CD4-positive, alpha-beta memory T cell (primary cell): ENCODE measurements around the gene ARID2. TPM values are rescaled to one million over a fixed set of nuclear protein-coding genes. Genes with fewer than 3 reads are reported as not detected.

Experiments
- CTCF ChIA-PET: fragments of 350-600 bp; sonication (Branson Sonifier 250); formaldehyde crosslinking; loops from one replicate; lab custom pipeline; 2021; ENCODE audit warnings: inconsistent platforms; ENCODE audit not compliant: partially characterized antibody; lab: Charles Lee
- POLR2A ChIA-PET: fragments of 350-600 bp; sonication (Branson Sonifier 250); formaldehyde crosslinking; loops from one replicate; lab custom pipeline; 2021; ENCODE audit not compliant: partially characterized antibody; lab: Charles Lee
- DNase-seq, 5 donors: peaks; one replicate each; pipeline versions ENCODE4 v3.0.0 to v3.0.0-alpha.2; 2020 to 2022; ENCODE audit warnings: mixed read lengths in 1 of 5
- H3K27ac ChIP-seq: one replicate; pipeline ENCODE4 v1.7.0; 2013; ENCODE audit warnings: low read depth, low read length
- H3K27me3 ChIP-seq: 2 replicates; pipeline ENCODE4 v1.7.0; 2013; ENCODE audit warnings: mild to moderate bottlenecking, low read length, moderate library complexity; ENCODE audit not compliant: insufficient read depth
- H3K36me3 ChIP-seq: 2 replicates; pipeline ENCODE4 v1.7.0; 2013; ENCODE audit warnings: mild to moderate bottlenecking, low read length, moderate library complexity; ENCODE audit not compliant: insufficient read depth
- H3K4me1 ChIP-seq: 2 replicates; pipeline ENCODE4 v1.7.0; 2013; ENCODE audit warnings: mild to moderate bottlenecking, low read length, moderate library complexity; ENCODE audit not compliant: insufficient read depth
- H3K4me3 ChIP-seq, 2 donors: one replicate each; pipeline ENCODE4 v1.7.0; 2013; ENCODE audit warnings: low read length in 2 of 2, mild to moderate bottlenecking in 1 of 2
- H3K9me3 ChIP-seq, 2 donors: one replicate each; pipeline ENCODE4 v1.7.0; 2013; ENCODE audit warnings: low read length in 2 of 2, control low read depth in 1 of 2; ENCODE audit not compliant: control insufficient read depth in 1 of 2
- H3K27ac Mint-ChIP-seq, 7 donors: one replicate each; pipeline ENCODE4 v1.8.0; 2020 to 2021; ENCODE audit warnings: mixed read lengths in 7 of 7, mild to moderate bottlenecking in 6 of 7, inconsistent platforms in 3 of 7, moderate library complexity in 3 of 7
- H3K27me3 Mint-ChIP-seq, 2 donors: one replicate each; pipeline ENCODE4 v1.8.0; 2020 to 2021; ENCODE audit warnings: mixed read lengths in 2 of 2
- H3K36me3 Mint-ChIP-seq, 2 donors: one replicate each; pipeline ENCODE4 v1.8.0; 2020 to 2021; ENCODE audit warnings: mixed read lengths in 2 of 2, inconsistent platforms in 1 of 2, mild to moderate bottlenecking in 1 of 2
- H3K4me1 Mint-ChIP-seq, 4 donors: one replicate each; pipeline ENCODE4 v1.8.0; 2020 to 2021; ENCODE audit warnings: mixed read lengths in 4 of 4, mild to moderate bottlenecking in 1 of 4
- H3K4me3 Mint-ChIP-seq, 8 donors: one replicate each; pipeline ENCODE4 v1.8.0; 2020 to 2021; ENCODE audit warnings: mixed read lengths in 8 of 8, mild to moderate bottlenecking in 7 of 8, moderate library complexity in 6 of 8, inconsistent platforms in 3 of 8
- H3K9me3 Mint-ChIP-seq, 8 donors: one replicate each; pipeline ENCODE4 v1.8.0; 2020 to 2021; ENCODE audit warnings: mixed read lengths in 8 of 8, mild to moderate bottlenecking in 5 of 8, inconsistent platforms in 3 of 8, moderate library complexity in 1 of 8
- intact Hi-C: fragments of 100-400 bp; cut with micrococcal nuclease; formaldehyde crosslinking; loops from one replicate; pipeline ENCODE4 v1.15.1; 2023
- polyA plus RNA-seq, 2 donors: library from polyadenylated mRNA; unstranded; fragments of 300-500 nt; fragmentation: Illumina TruSeq; gene quantifications; one replicate each; pipeline ENCODE4 v1.2.3, GENCODE V29; 2021
- total RNA-seq, 2 experiments: library from RNA; stranded (reverse); gene quantifications; one replicate each; pipeline ENCODE4 v1.2.3, GENCODE V29; 2021

The ARID2 gene
- total and polyA plus RNA-seq, 4 experiments from 2014 or later, result 6.3 to 51.8 (median 31.9) TPM

GRCh38 chr12:45879363-45879895, 149.9 kb downstream of the ARID2 start:
- Mint-ChIP-seq H3K27me3 (no peaks in the 10 kb centered on the region), H3K9me3 (peaks cover 0 to 2% (median 0%) of the 10 kb centered on the region in 8 donors), H3K36me3 (peaks cover 57 to 60% of the 10 kb centered on the region in 2 donors), H3K27ac (peak overlapping the region; percentile 25 to 87 (median 71)), H3K4me3 (peak overlapping the region in 7 of 8 donors; percentile 21 to 77 (median 59)), H3K4me1 (peaks cover 32 to 49% (median 37%) of the 10 kb centered on the region in 4 donors)
- peaks cover 35% of the 10 kb centered on the region for H3K4me1 ChIP-seq
- H3K27me3 ChIP-seq, result no peaks in the 10 kb centered on the region
- H3K27ac ChIP-seq, result peak overlapping the region; percentile 8
- CTCF ChIA-PET, result no interaction called here
- DNase-seq, result no peak
- H3K9me3 ChIP-seq, result no peaks in the 10 kb centered on the region
- peaks cover 5% of the 10 kb centered on the region for H3K36me3 ChIP-seq
- no peak overlapping the region for H3K4me3 ChIP-seq
- intact Hi-C loops, result no loop called here
- POLR2A ChIA-PET, result interaction anchor here (1.0 to 1.8 kb wide), 6 partner anchors 8 to 152 kb away, joined by 3 to 9 read pairs (median 6); partner anchors contain the start of genes ARID2 and SCAF11

- H3K4me1 ChIP-seq, result peaks cover 35% of the 10 kb centered on the region
- H3K27me3 Mint-ChIP-seq, result no peaks in the 10 kb centered on the region
- ChIA-PET POLR2A (no interaction called here), CTCF (no interaction called here)
- no peak overlapping the region for H3K27ac ChIP-seq
- peaks cover 59 to 61% of the 10 kb centered on the region in 2 donors for H3K36me3 Mint-ChIP-seq
- H3K9me3 ChIP-seq, result no peaks in the 10 kb centered on the region
- peaks cover 30 to 46% (median 35%) of the 10 kb centered on the region in 4 donors for H3K4me1 Mint-ChIP-seq
- H3K27me3 ChIP-seq, result no peaks in the 10 kb centered on the region
- no peak overlapping the region for H3K4me3 Mint-ChIP-seq
- peaks cover 6% of the 10 kb centered on the region for H3K36me3 ChIP-seq
- intact Hi-C loops, result no loop called here
- no peak overlapping the region for H3K4me3 ChIP-seq
- peaks cover 0 to 4% (median 0%) of the 10 kb centered on the region in 8 donors for H3K9me3 Mint-ChIP-seq
- no peak for DNase-seq
- peak overlapping the region in 5 of 7 donors; percentile 3 to 85 (median 37) for H3K27ac Mint-ChIP-seq
Observed at GRCh38 chr12:45880533-45880932, 151.0 kb downstream of the ARID2 start.

DNA sequence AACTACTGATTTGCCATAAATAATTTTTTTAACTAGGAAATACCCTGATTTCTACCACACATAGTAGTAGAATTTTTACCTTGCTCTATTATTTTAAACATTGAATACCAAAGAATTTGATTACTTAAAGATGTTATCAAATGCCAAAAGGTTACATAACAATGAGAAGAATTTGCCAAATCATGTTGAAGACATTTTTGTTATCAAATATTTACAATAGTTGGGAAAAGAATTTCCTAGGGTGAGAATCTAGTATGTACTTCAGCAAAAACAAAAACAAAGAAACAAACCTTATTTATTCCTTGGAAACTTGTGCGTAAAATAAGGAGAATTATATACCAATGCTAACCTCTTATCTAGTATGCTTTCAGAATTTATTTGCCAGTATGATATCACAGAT, 153.7 kb downstream of the ARID2 start:
- no peak for DNase-seq
- H3K27me3 ChIP-seq, result no peaks in the 10 kb centered on the region
- intact Hi-C loops, result no loop called here
- H3K36me3 ChIP-seq, result peaks cover 15% of the 10 kb centered on the region
- no peak overlapping the region for H3K27ac ChIP-seq
- H3K27ac Mint-ChIP-seq, result no peak overlapping the region
- H3K36me3 Mint-ChIP-seq, result peaks cover 56 to 60% of the 10 kb centered on the region in 2 donors
- CTCF ChIA-PET, result interaction anchor here (1.4 kb wide), 1 partner anchor 13 kb away, joined by 3 read pairs; no protein-coding TSS in a partner anchor
- H3K9me3 Mint-ChIP-seq, result peaks cover 0 to 9% (median 0%) of the 10 kb centered on the region in 8 donors
- H3K4me3 ChIP-seq, result no peak overlapping the region
- H3K4me1 Mint-ChIP-seq, result peaks cover 19 to 34% (median 22%) of the 10 kb centered on the region in 4 donors
- no peak overlapping the region for H3K4me3 Mint-ChIP-seq
- peaks cover 24% of the 10 kb centered on the region for H3K4me1 ChIP-seq
- no peaks in the 10 kb centered on the region for H3K27me3 Mint-ChIP-seq
- POLR2A ChIA-PET, result no interaction called here
- no peaks in the 10 kb centered on the region for H3K9me3 ChIP-seq

GRCh38 chr12:45886685-45887084, 157.2 kb downstream of the ARID2 start:
- H3K9me3 Mint-ChIP-seq, result peaks cover 0 to 9% (median 0%) of the 10 kb centered on the region in 8 donors
- Histone ChIP-seq H3K27ac (no peak overlapping the region), H3K36me3 (peaks cover 11% of the 10 kb centered on the region), H3K4me1 (peaks cover 10% of the 10 kb centered on the region), H3K9me3 (no peaks in the 10 kb centered on the region), H3K27me3 (no peaks in the 10 kb centered on the region), H3K4me3 (no peak overlapping the region)
- CTCF ChIA-PET, result no interaction called here
- POLR2A ChIA-PET, result interaction anchor here (1.1 kb wide), 1 partner anchor 7 kb away, joined by 3 read pairs; no protein-coding TSS in a partner anchor
- H3K27me3 Mint-ChIP-seq, result no peaks in the 10 kb centered on the region
- H3K4me1 Mint-ChIP-seq, result peaks cover 11 to 16% (median 12%) of the 10 kb centered on the region in 4 donors
- DNase-seq, result no peak
- H3K27ac Mint-ChIP-seq, result no peak overlapping the region
- H3K4me3 Mint-ChIP-seq, result no peak overlapping the region
- intact Hi-C loops, result no loop called here
- H3K36me3 Mint-ChIP-seq, result peaks cover 42 to 48% of the 10 kb centered on the region in 2 donors

DNA sequence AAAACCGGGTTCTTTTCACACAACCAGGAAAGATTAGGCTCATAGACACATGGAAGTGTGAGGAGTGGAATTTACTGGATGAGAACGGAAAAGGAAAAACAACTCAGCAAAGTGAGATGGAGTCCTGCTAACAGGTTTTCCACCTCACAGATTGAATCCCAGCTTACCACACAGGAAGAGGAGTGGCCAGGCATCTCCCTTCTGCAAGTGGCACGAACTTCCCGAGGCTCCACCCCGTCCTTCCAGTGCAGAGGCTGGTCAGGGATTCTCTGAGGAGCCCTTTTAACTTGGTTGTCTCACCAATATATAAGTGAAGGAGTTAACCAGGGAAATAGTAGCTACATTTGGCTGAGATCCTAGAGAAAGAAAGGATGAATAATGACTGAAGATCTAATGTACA, 158.0 kb downstream of the ARID2 start:
- Mint-ChIP-seq H3K9me3 (peaks cover 0 to 9% (median 0%) of the 10 kb centered on the region in 8 donors), H3K4me1 (peaks cover 14 to 21% (median 16%) of the 10 kb centered on the region in 4 donors), H3K4me3 (no peak overlapping the region), H3K36me3 (peaks cover 36 to 45% of the 10 kb centered on the region in 2 donors), H3K27ac (peak overlapping the region in 1 of 7 donors; percentile 16), H3K27me3 (no peaks in the 10 kb centered on the region)
- Histone ChIP-seq H3K4me1 (peaks cover 15% of the 10 kb centered on the region), H3K9me3 (no peaks in the 10 kb centered on the region), H3K27me3 (no peaks in the 10 kb centered on the region), H3K27ac (no peak overlapping the region), H3K36me3 (peaks cover 12% of the 10 kb centered on the region), H3K4me3 (no peak overlapping the region)
- intact Hi-C loops, result no loop called here
- POLR2A ChIA-PET, result interaction anchor here (1.0 to 1.1 kb wide), 2 partner anchors 8 to 26 kb away, joined by 3 read pairs; no protein-coding TSS in a partner anchor
- DNase-seq, result no peak
- CTCF ChIA-PET, result no interaction called here

DNA sequence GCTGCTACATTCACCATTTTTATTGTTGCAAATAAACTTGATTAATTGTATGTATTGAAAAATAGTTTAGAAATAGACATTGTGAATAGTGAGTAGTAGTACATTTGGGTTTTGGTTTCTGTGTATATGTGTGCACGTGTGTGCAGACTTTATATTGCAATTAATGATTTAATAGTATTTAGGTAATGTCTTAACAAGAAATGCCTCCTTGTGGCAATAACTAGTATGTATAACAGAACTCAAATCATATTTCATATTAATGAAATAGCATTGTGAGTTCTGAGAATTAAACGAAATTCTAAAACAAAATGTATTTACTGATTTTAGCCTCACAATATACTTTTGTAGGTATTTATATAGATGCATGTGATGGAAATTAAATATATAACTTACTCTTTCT, 160.8 kb downstream of the ARID2 start:
- Mint-ChIP-seq H3K27ac (no peak overlapping the region), H3K27me3 (no peaks in the 10 kb centered on the region), H3K9me3 (peaks cover 0 to 9% (median 0%) of the 10 kb centered on the region in 8 donors), H3K36me3 (peaks cover 34 to 45% of the 10 kb centered on the region in 2 donors), H3K4me1 (peaks cover 18 to 27% (median 24%) of the 10 kb centered on the region in 4 donors), H3K4me3 (no peak overlapping the region)
- H3K4me3 ChIP-seq, result no peak overlapping the region
- POLR2A ChIA-PET, result no interaction called here
- no peaks in the 10 kb centered on the region for H3K9me3 ChIP-seq
- peaks cover 29% of the 10 kb centered on the region for H3K36me3 ChIP-seq
- DNase-seq, result no peak
- H3K4me1 ChIP-seq, result peaks cover 15% of the 10 kb centered on the region
- CTCF ChIA-PET, result no interaction called here
- H3K27me3 ChIP-seq, result no peaks in the 10 kb centered on the region
- H3K27ac ChIP-seq, result no peak overlapping the region
- intact Hi-C loops, result loop anchor here (5.0 kb wide), 1 partner anchor 348 kb away; no protein-coding TSS in a partner anchor

- Histone ChIP-seq H3K4me1 (peaks cover 15% of the 10 kb centered on the region), H3K9me3 (no peaks in the 10 kb centered on the region), H3K36me3 (peaks cover 28% of the 10 kb centered on the region), H3K4me3 (no peak overlapping the region), H3K27me3 (no peaks in the 10 kb centered on the region), H3K27ac (no peak overlapping the region)
- H3K4me3 Mint-ChIP-seq, result no peak overlapping the region
- no peaks in the 10 kb centered on the region for H3K9me3 Mint-ChIP-seq
- no peak overlapping the region for H3K27ac Mint-ChIP-seq
- ChIA-PET POLR2A (no interaction called here), CTCF (no interaction called here)
- H3K36me3 Mint-ChIP-seq, result peaks cover 43 to 48% of the 10 kb centered on the region in 2 donors
- DNase-seq, result no peak
- intact Hi-C loops, result loop anchor here (5.0 kb wide), 1 partner anchor 351 kb away; no protein-coding TSS in a partner anchor
- peaks cover 15 to 27% (median 23%) of the 10 kb centered on the region in 4 donors for H3K4me1 Mint-ChIP-seq
- H3K27me3 Mint-ChIP-seq, result no peaks in the 10 kb centered on the region
Observed at GRCh38 chr12:45893240-45893639, 163.7 kb downstream of the ARID2 start.
